ENCODE results near the gene USP27X.

USP27X gene

GRCh38 chrX:49878834-49879655 is at the start of gene USP27X:
Gene USP27X (plus strand): TSS chrX:49879484. CDS start chrX:49880308, 824 bp downstream.
- peak within 1 kb of the TSS; percentile 55 for H3K4me3 ChIP-seq (ENCODE audit: low read depth, low read length)
- DNase-seq (ENCODE audit: low read depth): peak; percentile 67

- no peak for DNase-seq (ENCODE audit: low read depth)
- H3K4me3 ChIP-seq (ENCODE audit: low read depth, low read length): no peak overlapping the region
Measured at GRCh38 chrX:49838374-49838773, 40.9 kb upstream of the USP27X start.

- no peak overlapping the region for H3K4me3 ChIP-seq (ENCODE audit: low read depth, low read length)
- DNase-seq (ENCODE audit: low read depth): peak; percentile 4
Measured at GRCh38 chrX:49840679-49841078, 38.6 kb upstream of the USP27X start.

- DNase-seq (ENCODE audit: low read depth): no peak
- no peak overlapping the region for H3K4me3 ChIP-seq (ENCODE audit: low read depth, low read length)
Measured at GRCh38 chrX:49842621-49843020, 36.7 kb upstream of the USP27X start.

- no peak overlapping the region for H3K4me3 ChIP-seq (ENCODE audit: low read depth, low read length)
- no peak for DNase-seq (ENCODE audit: low read depth)
Measured at GRCh38 chrX:49844611-49845010, 34.7 kb upstream of the USP27X start.

GRCh38 chrX:49845701-49846403 is 33.4 kb upstream of the USP27X start:
- no peak for DNase-seq (ENCODE audit: low read depth)
- H3K4me3 ChIP-seq (ENCODE audit: low read depth, low read length): no peak overlapping the region

- no peak for DNase-seq (ENCODE audit: low read depth)
- H3K4me3 ChIP-seq (ENCODE audit: low read depth, low read length): no peak overlapping the region
Measured at GRCh38 chrX:49846522-49846921, 32.8 kb upstream of the USP27X start.

- H3K4me3 ChIP-seq (ENCODE audit: low read depth, low read length): no peak overlapping the region
- DNase-seq (ENCODE audit: low read depth): no peak
Measured at GRCh38 chrX:49848275-49848674, 31.0 kb upstream of the USP27X start.

- no peak overlapping the region for H3K4me3 ChIP-seq (ENCODE audit: low read depth, low read length)
- DNase-seq (ENCODE audit: low read depth): no peak
Measured at GRCh38 chrX:49850028-49850427, 29.3 kb upstream of the USP27X start.

GRCh38 chrX:49853661-49854060 is 25.6 kb upstream of the USP27X start:
- no peak overlapping the region for H3K4me3 ChIP-seq (ENCODE audit: low read depth, low read length)
- no peak for DNase-seq (ENCODE audit: low read depth)

- DNase-seq (ENCODE audit: low read depth): no peak
Measured at GRCh38 chrX:49856819-49857218, 22.5 kb upstream of the USP27X start.

GRCh38 chrX:49858341-49858740 is 20.9 kb upstream of the USP27X start:
- DNase-seq (ENCODE audit: low read depth): no peak
- H3K4me3 ChIP-seq (ENCODE audit: low read depth, low read length): no peak overlapping the region

More at GRCh38 chrX:49856819-49857218, 22.5 kb upstream of the USP27X start:
- H3K4me3 ChIP-seq (ENCODE audit: low read depth, low read length): no peak overlapping the region

- no peak for DNase-seq (ENCODE audit: low read depth)
Measured at GRCh38 chrX:49859491-49859890, 19.8 kb upstream of the USP27X start.

GRCh38 chrX:49860867-49861535 is 18.3 kb upstream of the USP27X start:
- H3K4me3 ChIP-seq (ENCODE audit: low read depth, low read length): no peak overlapping the region
- no peak for DNase-seq (ENCODE audit: low read depth)

More at GRCh38 chrX:49859491-49859890, 19.8 kb upstream of the USP27X start:
- no peak overlapping the region for H3K4me3 ChIP-seq (ENCODE audit: low read depth, low read length)

- H3K4me3 ChIP-seq (ENCODE audit: low read depth, low read length): no peak overlapping the region
- no peak for DNase-seq (ENCODE audit: low read depth)
Measured at GRCh38 chrX:49862093-49862492, 17.2 kb upstream of the USP27X start.

GRCh38 chrX:49868739-49869138 is 10.5 kb upstream of the USP27X start:
- DNase-seq (ENCODE audit: low read depth): no peak

GRCh38 chrX:49876750-49877149 is 2.5 kb upstream of the USP27X start:
- H3K4me3 ChIP-seq (ENCODE audit: low read depth, low read length): no peak overlapping the region
- DNase-seq (ENCODE audit: low read depth): no peak

More at GRCh38 chrX:49868739-49869138, 10.5 kb upstream of the USP27X start:
- no peak overlapping the region for H3K4me3 ChIP-seq (ENCODE audit: low read depth, low read length)

- no peak overlapping the region for H3K4me3 ChIP-seq (ENCODE audit: low read depth, low read length)
- no peak for DNase-seq (ENCODE audit: low read depth)
Measured at GRCh38 chrX:49877397-49878101, 1.7 kb upstream of the USP27X start.

GRCh38 chrX:49878128-49878833 is 1.0 kb upstream of the USP27X start:
- peak overlapping the region; percentile 55 for H3K4me3 ChIP-seq (ENCODE audit: low read depth, low read length)
- no peak for DNase-seq (ENCODE audit: low read depth)
